H9 (cell line): Measurements from ENCODE around the gene SETDB1. TPM values are rescaled to one million over a fixed set of nuclear protein-coding genes. Genes with fewer than 3 reads are reported as not detected.

ENCODE experiments used
- DNase-seq: peaks from one replicate; pipeline ENCODE4 v3.0.0-alpha.2; 2017
- H2AFZ ChIP-seq: one replicate; pipeline ENCODE4 v1.6.1; 2013; ENCODE audit warnings: mild to moderate bottlenecking, low read length, control low read depth, moderate library complexity
- H2AK5ac ChIP-seq: 2 replicates; pipeline ENCODE4 v1.6.1; 2013; ENCODE audit warnings: low read length, control low read depth, mixed read lengths; ENCODE audit not compliant: insufficient read length
- H2BK120ac ChIP-seq: one replicate; pipeline ENCODE4 v1.6.1; 2013; ENCODE audit warnings: low read depth, mild to moderate bottlenecking, low read length, control low read depth, inconsistent platforms; ENCODE audit not compliant: poor library complexity, severe bottlenecking
- H2BK12ac ChIP-seq: 2 replicates; pipeline ENCODE4 v1.6.1; 2013; ENCODE audit warnings: low read length, control low read depth, mixed read lengths, low read depth; ENCODE audit not compliant: insufficient read length
- H2BK15ac ChIP-seq: 2 replicates; pipeline ENCODE4 v1.6.1; 2013; ENCODE audit warnings: low read depth, low read length, control low read depth
- H2BK20ac ChIP-seq: one replicate; pipeline ENCODE4 v1.6.1; 2013; ENCODE audit warnings: low read depth, mild to moderate bottlenecking, low read length, control low read depth, inconsistent platforms; ENCODE audit not compliant: poor library complexity, severe bottlenecking
- H2BK5ac ChIP-seq: 2 replicates; pipeline ENCODE4 v1.6.1; 2013; ENCODE audit warnings: low read length, control low read depth, mixed read lengths; ENCODE audit not compliant: insufficient read length
- H3K14ac ChIP-seq: 2 replicates; pipeline ENCODE4 v1.6.1; 2013; ENCODE audit warnings: low read length, control low read depth; ENCODE audit not compliant: insufficient read depth
- H3K18ac ChIP-seq: 2 replicates; pipeline ENCODE4 v1.6.1; 2013; ENCODE audit warnings: low read depth, mild to moderate bottlenecking, mixed read lengths, low read length, control low read depth; ENCODE audit not compliant: insufficient read length
- H3K23ac ChIP-seq: 2 replicates; pipeline ENCODE4 v1.6.1; 2013; ENCODE audit warnings: low read length, control low read depth, mixed read lengths, low read depth; ENCODE audit not compliant: insufficient read length
- H3K23me2 ChIP-seq: 2 replicates; pipeline ENCODE4 v1.6.1; 2013; ENCODE audit warnings: low read depth, mild to moderate bottlenecking, mixed read lengths, low read length, control low read depth; ENCODE audit not compliant: insufficient read length, poor library complexity, severe bottlenecking
- H3K27ac ChIP-seq: 2 replicates; pipeline ENCODE4 v1.5.1; 2013; ENCODE audit warnings: low read length, control low read depth, mixed read lengths, low read depth; ENCODE audit not compliant: insufficient read length
- H3K27me3 ChIP-seq: 2 replicates; pipeline ENCODE4 v1.6.1; 2013; ENCODE audit warnings: low read length, control low read depth, inconsistent platforms; ENCODE audit not compliant: insufficient read depth
- H3K4ac ChIP-seq: 2 replicates; pipeline ENCODE4 v1.6.1; 2013; ENCODE audit warnings: low read depth, mild to moderate bottlenecking, control low read depth, inconsistent platforms, low read length, moderate library complexity
- H3K4me1 ChIP-seq: 2 replicates; pipeline ENCODE4 v1.6.1; 2013; ENCODE audit warnings: low read length, control low read depth, inconsistent platforms; ENCODE audit not compliant: insufficient read depth
- H3K4me2 ChIP-seq: 2 replicates; pipeline ENCODE4 v1.6.1; 2013; ENCODE audit warnings: low read length, control low read depth, mixed read lengths; ENCODE audit not compliant: insufficient read length, insufficient read depth
- H3K56ac ChIP-seq: 2 replicates; pipeline ENCODE4 v1.6.1; 2013; ENCODE audit warnings: low read depth, mild to moderate bottlenecking, mixed read lengths, low read length, control low read depth; ENCODE audit not compliant: insufficient read length
- H3K79me1 ChIP-seq: 2 replicates; pipeline ENCODE4 v1.6.1; 2013; ENCODE audit warnings: low read depth, mild to moderate bottlenecking, moderate library complexity, low read length, control low read depth, inconsistent platforms; ENCODE audit not compliant: insufficient read depth, poor library complexity, severe bottlenecking
- H3K79me2 ChIP-seq: 2 replicates; pipeline ENCODE4 v1.6.1; 2013; ENCODE audit warnings: low read length, control low read depth, inconsistent platforms; ENCODE audit not compliant: insufficient read depth
- H3K9ac ChIP-seq: 2 replicates; pipeline ENCODE4 v1.6.1; 2013; ENCODE audit warnings: low read length, control low read depth, mixed read lengths; ENCODE audit not compliant: insufficient read length; ENCODE audit errors: extremely low read depth
- H3K9me3 ChIP-seq: one replicate; pipeline ENCODE4 v1.6.1; 2013; ENCODE audit warnings: low read depth, low read length, inconsistent platforms; ENCODE audit not compliant: control insufficient read depth
- H3T11ph ChIP-seq: one replicate; pipeline ENCODE4 v1.6.1; 2013; ENCODE audit warnings: mild to moderate bottlenecking, low read length, control low read depth, inconsistent platforms
- H4K20me1 ChIP-seq: one replicate; pipeline ENCODE4 v1.6.1; 2013; ENCODE audit not compliant: control insufficient read depth, insufficient read length, insufficient read depth
- H4K5ac ChIP-seq: 2 replicates; pipeline ENCODE4 v1.6.1; 2013; ENCODE audit warnings: low read depth, mild to moderate bottlenecking, mixed read lengths, low read length, control low read depth; ENCODE audit not compliant: insufficient read length
- H4K8ac ChIP-seq: replicated peaks from 2 replicates; pipeline ENCODE4 v1.6.1; 2013; ENCODE audit warnings: low read length, control low read depth, mixed read lengths, low read depth; ENCODE audit not compliant: insufficient read length
- H4K91ac ChIP-seq: 2 replicates; pipeline ENCODE4 v1.6.1; 2013; ENCODE audit warnings: low read depth, mild to moderate bottlenecking, moderate library complexity, mixed read lengths, low read length, control low read depth; ENCODE audit not compliant: insufficient read length
- H3K27ac Mint-ChIP-seq, 3 experiments: 2 replicates in 2 of 3; 3 replicates in 1 of 3; pipeline ENCODE4 v1.8.0; 2020 to 2021; ENCODE audit warnings: mixed read lengths in 3 of 3, mild to moderate bottlenecking in 1 of 3, moderate library complexity in 1 of 3
- H3K27me3 Mint-ChIP-seq: 2 replicates; pipeline ENCODE4 v1.8.0; 2021; ENCODE audit warnings: low read depth, mild to moderate bottlenecking, moderate library complexity, mixed read lengths
- H3K36me3 Mint-ChIP-seq, 3 experiments: 2 replicates in 2 of 3; 3 replicates in 1 of 3; pipeline ENCODE4 v1.8.0; 2020 to 2021; ENCODE audit warnings: low read depth in 3 of 3, mixed read lengths in 3 of 3; ENCODE audit not compliant: insufficient read depth in 1 of 3
- H3K4me1 Mint-ChIP-seq, 2 experiments: 2 replicates each; pipeline ENCODE4 v1.8.0; 2020; ENCODE audit warnings: mixed read lengths in 2 of 2
- H3K4me3 Mint-ChIP-seq, 2 experiments: 2 replicates in 1 of 2; 3 replicates in 1 of 2; pipeline ENCODE4 v1.8.0; 2020 to 2021; ENCODE audit warnings: mild to moderate bottlenecking in 2 of 2, mixed read lengths in 2 of 2, moderate library complexity in 1 of 2
- H3K9me3 Mint-ChIP-seq, 2 experiments: 2 replicates in 1 of 2; 3 replicates in 1 of 2; pipeline ENCODE4 v1.8.0; 2020; ENCODE audit warnings: mild to moderate bottlenecking in 2 of 2, mixed read lengths in 2 of 2, moderate library complexity in 1 of 2
- total RNA-seq: library from RNA; stranded (reverse); gene quantifications from 2 replicates; pipeline ENCODE4 v1.2.1, GENCODE V29; 2021
- TF ChIP-seq, protein P1 (sequence below): fragments of 200-600 bp; sonication (generic); conservative IDR thresholded peaks from 3 replicates; pipeline ENCODE4 v1.8.0; 2021; ENCODE audit warnings: antibody characterized with exemption, mild to moderate bottlenecking

The SETDB1 gene
- total RNA-seq, 1 experiment from 2014 or later = 62.1 TPM

DNA sequence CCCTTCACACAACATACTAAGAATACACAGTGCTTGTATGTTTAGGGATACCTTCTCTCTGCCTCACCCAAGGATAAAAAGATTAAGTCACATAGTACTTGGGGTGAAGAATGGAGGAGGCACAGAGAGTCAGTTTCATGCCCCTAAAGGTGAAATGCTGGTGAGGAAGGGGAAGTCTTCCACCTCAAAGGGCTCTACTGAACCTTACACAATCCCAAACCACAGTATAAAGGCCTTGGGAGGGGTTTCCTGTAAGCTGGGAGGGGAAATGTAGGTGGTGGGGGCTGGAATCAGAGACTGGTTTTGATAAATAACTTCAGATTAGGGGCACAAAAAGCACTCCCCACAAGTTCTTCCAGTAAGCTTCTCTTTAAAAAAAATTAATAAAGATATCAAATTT lies 77.0 kb downstream of the SETDB1 start:
- H3K4me3 Mint-ChIP-seq = no peak overlapping the region
- TF ChIP-seq, protein P1, sequence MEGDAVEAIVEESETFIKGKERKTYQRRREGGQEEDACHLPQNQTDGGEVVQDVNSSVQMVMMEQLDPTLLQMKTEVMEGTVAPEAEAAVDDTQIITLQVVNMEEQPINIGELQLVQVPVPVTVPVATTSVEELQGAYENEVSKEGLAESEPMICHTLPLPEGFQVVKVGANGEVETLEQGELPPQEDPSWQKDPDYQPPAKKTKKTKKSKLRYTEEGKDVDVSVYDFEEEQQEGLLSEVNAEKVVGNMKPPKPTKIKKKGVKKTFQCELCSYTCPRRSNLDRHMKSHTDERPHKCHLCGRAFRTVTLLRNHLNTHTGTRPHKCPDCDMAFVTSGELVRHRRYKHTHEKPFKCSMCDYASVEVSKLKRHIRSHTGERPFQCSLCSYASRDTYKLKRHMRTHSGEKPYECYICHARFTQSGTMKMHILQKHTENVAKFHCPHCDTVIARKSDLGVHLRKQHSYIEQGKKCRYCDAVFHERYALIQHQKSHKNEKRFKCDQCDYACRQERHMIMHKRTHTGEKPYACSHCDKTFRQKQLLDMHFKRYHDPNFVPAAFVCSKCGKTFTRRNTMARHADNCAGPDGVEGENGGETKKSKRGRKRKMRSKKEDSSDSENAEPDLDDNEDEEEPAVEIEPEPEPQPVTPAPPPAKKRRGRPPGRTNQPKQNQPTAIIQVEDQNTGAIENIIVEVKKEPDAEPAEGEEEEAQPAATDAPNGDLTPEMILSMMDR = no peak

More for the DNA sequence above, 77.0 kb downstream of the SETDB1 start:
- H3K4ac ChIP-seq = no peak overlapping the region
- no peak overlapping the region for H3K9ac ChIP-seq
- no peak overlapping the region for H2AFZ ChIP-seq
- H4K8ac ChIP-seq = no peak overlapping the region
- no peak overlapping the region for H2BK5ac ChIP-seq
- Mint-ChIP-seq H3K27ac (no peak overlapping the region), H3K9me3 (no peaks in the 10 kb centered on the region; a peak in 1 of 5 replicates), H3K27me3 (no peaks in the 10 kb centered on the region; the same call in 1 of the 2 replicates), H3K4me1 (peaks cover 28 to 34% of the 10 kb centered on the region in 2 experiments), H3K36me3 (peaks cover 0 to 8% (median 5%) of the 10 kb centered on the region in 3 experiments; a peak in 2 of 7 replicates)
- peaks cover 8% of the 10 kb centered on the region; the same call in 1 of the 2 replicates for H3K4me1 ChIP-seq
- H2BK120ac ChIP-seq = no peak overlapping the region
- DNase-seq = no peak
- no peaks in the 10 kb centered on the region for H3K27me3 ChIP-seq
- H3T11ph ChIP-seq = no peak overlapping the region
- H3K14ac ChIP-seq = no peak overlapping the region
- H3K79me1 ChIP-seq = no peaks in the 10 kb centered on the region
- H2BK12ac ChIP-seq = no peak overlapping the region
- no peak overlapping the region for H3K18ac ChIP-seq
- H2BK15ac ChIP-seq = no peak overlapping the region
- no peaks in the 10 kb centered on the region for H3K79me2 ChIP-seq
- no peak overlapping the region for H3K23ac ChIP-seq
- no peak overlapping the region for H3K56ac ChIP-seq
- H4K91ac ChIP-seq = no peak overlapping the region
- no peaks in the 10 kb centered on the region for H4K20me1 ChIP-seq
- H3K9me3 ChIP-seq = no peaks in the 10 kb centered on the region
- H2BK20ac ChIP-seq = no peak overlapping the region
- no peak overlapping the region for H4K5ac ChIP-seq
- H3K4me2 ChIP-seq = no peak overlapping the region
- H3K27ac ChIP-seq = no peak overlapping the region
- H2AK5ac ChIP-seq = no peak overlapping the region
- H3K23me2 ChIP-seq = peaks cover 4% of the 10 kb centered on the region
